ENCODE data around the gene ELF4.

Gene ELF4

GRCh38 chrX:130109429-130110378, 593 bp downstream of the ELF4 start:
- Histone ChIP-seq H3K4me3 (ENCODE audit: low read length) (peak overlapping the region; percentile 60), H3K9ac (ENCODE audit: low read length) (peak overlapping the region; percentile 88), H3K27me3 (ENCODE audit: control insufficient read depth, insufficient read depth, low read length) (no peaks in the 10 kb centered on the region), H3K9me3 (ENCODE audit: control insufficient read depth, low read length) (no peaks in the 10 kb centered on the region), H3K36me3 (ENCODE audit: control insufficient read depth, insufficient read depth, low read length) (no peaks in the 10 kb centered on the region), H3K4me1 (ENCODE audit: control insufficient read depth, insufficient read depth, low read length) (peaks cover 31% of the 10 kb centered on the region)

- Histone ChIP-seq H3K4me3 (ENCODE audit: low read length) (peak overlapping the region; percentile 60), H3K36me3 (ENCODE audit: control insufficient read depth, insufficient read depth, low read length) (no peaks in the 10 kb centered on the region), H3K4me1 (ENCODE audit: control insufficient read depth, insufficient read depth, low read length) (peaks cover 31% of the 10 kb centered on the region), H3K27me3 (ENCODE audit: control insufficient read depth, insufficient read depth, low read length) (no peaks in the 10 kb centered on the region), H3K9me3 (ENCODE audit: control insufficient read depth, low read length) (no peaks in the 10 kb centered on the region), H3K9ac (ENCODE audit: low read length) (peak overlapping the region; percentile 88)
Measured at GRCh38 chrX:130108647-130109428, 1.5 kb downstream of the ELF4 start.

GRCh38 chrX:130106071-130106470, 4.2 kb downstream of the ELF4 start:
- no peak overlapping the region for H3K9ac ChIP-seq (ENCODE audit: low read length)
- no peaks in the 10 kb centered on the region for H3K9me3 ChIP-seq (ENCODE audit: control insufficient read depth, low read length)
- H3K27me3 ChIP-seq (ENCODE audit: control insufficient read depth, insufficient read depth, low read length), result no peaks in the 10 kb centered on the region
- H3K4me3 ChIP-seq (ENCODE audit: low read length), result no peak overlapping the region
- H3K4me1 ChIP-seq (ENCODE audit: control insufficient read depth, insufficient read depth, low read length), result peaks cover 24% of the 10 kb centered on the region
- H3K36me3 ChIP-seq (ENCODE audit: control insufficient read depth, insufficient read depth, low read length), result no peaks in the 10 kb centered on the region

GRCh38 chrX:130105244-130105643, 5.1 kb downstream of the ELF4 start:
- Histone ChIP-seq H3K9ac (ENCODE audit: low read length) (no peak overlapping the region), H3K4me1 (ENCODE audit: control insufficient read depth, insufficient read depth, low read length) (peaks cover 30% of the 10 kb centered on the region), H3K4me3 (ENCODE audit: low read length) (no peak overlapping the region), H3K36me3 (ENCODE audit: control insufficient read depth, insufficient read depth, low read length) (no peaks in the 10 kb centered on the region), H3K27me3 (ENCODE audit: control insufficient read depth, insufficient read depth, low read length) (no peaks in the 10 kb centered on the region), H3K9me3 (ENCODE audit: control insufficient read depth, low read length) (no peaks in the 10 kb centered on the region)

GRCh38 chrX:130103605-130104004, 6.7 kb downstream of the ELF4 start:
- H3K9ac ChIP-seq (ENCODE audit: low read length), result no peak overlapping the region
- no peak overlapping the region for H3K4me3 ChIP-seq (ENCODE audit: low read length)
- no peaks in the 10 kb centered on the region for H3K9me3 ChIP-seq (ENCODE audit: control insufficient read depth, low read length)
- no peaks in the 10 kb centered on the region for H3K36me3 ChIP-seq (ENCODE audit: control insufficient read depth, insufficient read depth, low read length)
- peaks cover 41% of the 10 kb centered on the region for H3K4me1 ChIP-seq (ENCODE audit: control insufficient read depth, insufficient read depth, low read length)
- H3K27me3 ChIP-seq (ENCODE audit: control insufficient read depth, insufficient read depth, low read length), result no peaks in the 10 kb centered on the region

- Histone ChIP-seq H3K4me3 (ENCODE audit: low read length) (no peak overlapping the region), H3K4me1 (ENCODE audit: control insufficient read depth, insufficient read depth, low read length) (peaks cover 43% of the 10 kb centered on the region), H3K27me3 (ENCODE audit: control insufficient read depth, insufficient read depth, low read length) (no peaks in the 10 kb centered on the region), H3K9ac (ENCODE audit: low read length) (no peak overlapping the region), H3K9me3 (ENCODE audit: control insufficient read depth, low read length) (no peaks in the 10 kb centered on the region), H3K36me3 (ENCODE audit: control insufficient read depth, insufficient read depth, low read length) (no peaks in the 10 kb centered on the region)
Measured at GRCh38 chrX:130100180-130100579, 10.1 kb downstream of the ELF4 start.

- Histone ChIP-seq H3K9ac (ENCODE audit: low read length) (peak overlapping the region; percentile 53), H3K9me3 (ENCODE audit: control insufficient read depth, low read length) (no peaks in the 10 kb centered on the region), H3K4me1 (ENCODE audit: control insufficient read depth, insufficient read depth, low read length) (peaks cover 55% of the 10 kb centered on the region), H3K27me3 (ENCODE audit: control insufficient read depth, insufficient read depth, low read length) (no peaks in the 10 kb centered on the region), H3K36me3 (ENCODE audit: control insufficient read depth, insufficient read depth, low read length) (no peaks in the 10 kb centered on the region), H3K4me3 (ENCODE audit: low read length) (no peak overlapping the region)
Measured at GRCh38 chrX:130098210-130098552, 12.1 kb downstream of the ELF4 start.

GRCh38 chrX:130097507-130098209, 12.6 kb downstream of the ELF4 start:
- no peaks in the 10 kb centered on the region for H3K36me3 ChIP-seq (ENCODE audit: control insufficient read depth, insufficient read depth, low read length)
- no peaks in the 10 kb centered on the region for H3K9me3 ChIP-seq (ENCODE audit: control insufficient read depth, low read length)
- H3K27me3 ChIP-seq (ENCODE audit: control insufficient read depth, insufficient read depth, low read length), result no peaks in the 10 kb centered on the region
- peak overlapping the region; percentile 53 for H3K9ac ChIP-seq (ENCODE audit: low read length)
- no peak overlapping the region for H3K4me3 ChIP-seq (ENCODE audit: low read length)
- H3K4me1 ChIP-seq (ENCODE audit: control insufficient read depth, insufficient read depth, low read length), result peaks cover 59% of the 10 kb centered on the region

GRCh38 chrX:130095249-130096030, 14.9 kb downstream of the ELF4 start:
- H3K4me1 ChIP-seq (ENCODE audit: control insufficient read depth, insufficient read depth, low read length), result peaks cover 68% of the 10 kb centered on the region
- no peak overlapping the region for H3K4me3 ChIP-seq (ENCODE audit: low read length)
- no peaks in the 10 kb centered on the region for H3K9me3 ChIP-seq (ENCODE audit: control insufficient read depth, low read length)
- no peaks in the 10 kb centered on the region for H3K27me3 ChIP-seq (ENCODE audit: control insufficient read depth, insufficient read depth, low read length)
- no peaks in the 10 kb centered on the region for H3K36me3 ChIP-seq (ENCODE audit: control insufficient read depth, insufficient read depth, low read length)
- peak overlapping the region; percentile 50 for H3K9ac ChIP-seq (ENCODE audit: low read length)

GRCh38 chrX:130094696-130095095, 15.6 kb downstream of the ELF4 start:
- Histone ChIP-seq H3K36me3 (ENCODE audit: control insufficient read depth, insufficient read depth, low read length) (no peaks in the 10 kb centered on the region), H3K9me3 (ENCODE audit: control insufficient read depth, low read length) (no peaks in the 10 kb centered on the region), H3K4me1 (ENCODE audit: control insufficient read depth, insufficient read depth, low read length) (peaks cover 60% of the 10 kb centered on the region), H3K4me3 (ENCODE audit: low read length) (no peak overlapping the region), H3K9ac (ENCODE audit: low read length) (peak overlapping the region; percentile 50), H3K27me3 (ENCODE audit: control insufficient read depth, insufficient read depth, low read length) (no peaks in the 10 kb centered on the region)

GRCh38 chrX:130093271-130093670, 17.0 kb downstream of the ELF4 start:
- Histone ChIP-seq H3K9ac (ENCODE audit: low read length) (no peak overlapping the region), H3K27me3 (ENCODE audit: control insufficient read depth, insufficient read depth, low read length) (no peaks in the 10 kb centered on the region), H3K36me3 (ENCODE audit: control insufficient read depth, insufficient read depth, low read length) (no peaks in the 10 kb centered on the region), H3K9me3 (ENCODE audit: control insufficient read depth, low read length) (no peaks in the 10 kb centered on the region), H3K4me1 (ENCODE audit: control insufficient read depth, insufficient read depth, low read length) (peaks cover 48% of the 10 kb centered on the region), H3K4me3 (ENCODE audit: low read length) (no peak overlapping the region)
